ENCODE data around the gene SYT1.

- TF ChIP-seq CTCF (IDR thresholded peaks at IDR 0.05; ENCODE audit: insufficient read depth, low read length) (no peak), GABPA (IDR thresholded peaks at IDR 0.05; ENCODE audit: low read depth) (no peak), POLR2AphosphoS5 (IDR thresholded peaks at IDR 0.05; ENCODE audit: low read depth) (no peak), REST (IDR thresholded peaks at IDR 0.05; ENCODE audit: insufficient replicate concordance, low read depth) (no peak), SPI1 (IDR thresholded peaks at IDR 0.05; ENCODE audit: borderline replicate concordance, low read depth) (no peak)
Observed at GRCh38 chr12:79016181-79016580, 151.6 kb downstream of the SYT1 start.
